Measurements from ENCODE around the gene RHBDF1.
A peak's percentile ranks its signal among the peaks of the same experiment; 100 is the strongest.

RHBDF1 gene

DNA sequence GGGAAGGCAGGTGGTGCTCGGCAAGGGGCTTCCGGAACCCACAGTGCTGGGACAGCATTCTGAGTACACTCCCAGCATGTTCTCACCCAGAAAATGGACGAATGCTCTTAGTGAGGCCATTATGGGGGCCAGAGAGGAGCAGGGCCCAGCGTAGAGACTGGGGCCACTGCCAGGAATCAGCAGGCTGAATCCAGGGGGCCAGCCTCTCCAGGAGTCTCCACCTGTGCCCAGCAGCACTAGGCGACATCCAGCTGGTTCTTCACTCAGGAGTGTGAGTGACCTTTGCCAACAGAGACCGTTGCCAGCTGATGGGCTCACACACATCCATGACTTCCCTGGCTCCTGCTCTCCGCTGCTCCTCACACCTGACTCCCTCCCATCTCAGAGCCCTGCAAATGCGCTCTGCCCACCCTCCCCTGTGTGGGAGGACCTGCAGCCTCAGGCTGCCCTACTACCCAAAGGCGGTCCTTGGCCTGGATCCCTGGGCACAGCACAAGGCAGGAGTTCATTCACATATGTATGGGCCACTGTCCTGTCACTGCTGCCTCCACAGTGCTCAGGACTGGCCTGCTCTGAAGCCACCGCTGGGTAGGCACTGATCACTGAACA is 5.1 kb downstream of the RHBDF1 start:
- H3K4me3 ChIP-seq (ENCODE audit: low read depth, low read length): no peak overlapping the region
- no peak for DNase-seq (ENCODE audit: low read depth)
- TF ChIP-seq CTCF (IDR thresholded peaks at IDR 0.05; ENCODE audit: insufficient read depth, low read depth, low read length, missing control alignments): no peak

DNA sequence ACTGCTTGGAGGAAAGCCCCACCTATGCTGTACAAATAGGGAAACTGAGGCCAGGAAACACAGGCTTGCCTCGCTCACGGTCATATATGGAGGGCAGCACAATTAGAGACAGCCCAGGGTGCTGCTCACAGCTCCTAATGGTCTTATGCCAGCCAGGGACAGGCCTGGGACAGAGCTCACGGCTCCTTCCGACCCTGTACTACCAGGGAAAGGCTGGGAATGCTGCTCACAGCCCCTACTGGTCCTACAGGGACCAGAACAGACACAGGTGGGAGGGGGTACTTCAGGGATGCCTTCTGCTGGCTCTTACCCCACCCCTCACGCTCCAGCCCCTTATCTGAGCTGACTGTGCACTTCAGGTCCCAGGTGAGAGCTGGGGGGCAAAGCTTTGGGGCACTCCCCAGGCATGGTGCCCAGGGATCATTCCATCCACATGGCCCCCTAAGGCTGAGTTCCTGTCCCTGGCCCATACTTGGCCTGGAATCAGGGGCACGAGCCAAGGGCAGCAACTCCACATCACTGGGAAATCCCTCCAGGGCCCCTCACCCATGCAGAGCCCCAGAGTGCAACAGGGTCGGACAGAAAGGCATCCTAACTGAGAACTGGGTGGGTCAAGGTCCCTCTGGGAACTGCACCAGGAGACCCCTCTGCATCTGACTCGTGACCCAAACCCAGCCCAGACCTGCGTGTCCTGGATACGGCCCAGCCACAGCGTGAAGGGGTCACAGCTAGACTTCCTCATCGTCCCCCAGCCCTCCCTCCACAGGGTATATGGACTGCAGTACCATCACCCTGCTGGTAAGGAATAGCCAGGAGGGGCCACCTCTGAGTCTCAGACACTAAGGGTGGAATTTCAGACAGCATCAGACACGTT is 5.9 kb downstream of the RHBDF1 start:
- H3K4me3 ChIP-seq (ENCODE audit: low read depth, low read length): no peak overlapping the region
- TF ChIP-seq CTCF (IDR thresholded peaks at IDR 0.05; ENCODE audit: insufficient read depth, low read depth, low read length, missing control alignments): no peak
- DNase-seq (ENCODE audit: low read depth): no peak

DNA sequence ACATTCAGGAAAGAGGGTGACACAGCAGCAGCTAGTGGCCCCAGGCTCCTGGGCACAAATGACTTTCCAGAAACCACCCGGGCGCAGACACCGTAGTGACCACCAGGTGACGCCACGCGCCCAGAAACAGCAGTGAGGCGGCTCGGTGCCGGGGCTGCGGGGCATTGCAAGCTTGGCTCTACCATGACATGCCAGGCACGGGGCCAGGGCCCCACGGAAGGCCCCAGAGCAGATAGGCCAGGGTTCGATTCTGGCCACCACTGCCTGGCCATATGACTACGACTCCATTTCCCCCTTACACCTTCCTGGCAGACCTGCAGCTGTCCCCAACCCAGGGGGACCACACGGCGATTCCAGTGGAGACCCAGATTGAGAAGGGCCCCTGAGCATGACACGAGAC is 6.7 kb downstream of the RHBDF1 start:
- peak; percentile 82 for DNase-seq (ENCODE audit: low read depth)
- H3K4me3 ChIP-seq (ENCODE audit: low read depth, low read length): no peak overlapping the region
- TF ChIP-seq CTCF (IDR thresholded peaks at IDR 0.05; ENCODE audit: insufficient read depth, low read depth, low read length, missing control alignments): peak; percentile 99

- no peak overlapping the region for H3K4me3 ChIP-seq (ENCODE audit: low read depth, low read length)
- no peak for TF ChIP-seq CTCF (IDR thresholded peaks at IDR 0.05; ENCODE audit: insufficient read depth, low read depth, low read length, missing control alignments)
- DNase-seq (ENCODE audit: low read depth): no peak
Measured at GRCh38 chr16:64914-65255, 7.5 kb downstream of the RHBDF1 start.

GRCh38 chr16:63998-64913 is 8.2 kb downstream of the RHBDF1 start:
- TF ChIP-seq CTCF (IDR thresholded peaks at IDR 0.05; ENCODE audit: insufficient read depth, low read depth, low read length, missing control alignments): no peak
- no peak for DNase-seq (ENCODE audit: low read depth)

DNA sequence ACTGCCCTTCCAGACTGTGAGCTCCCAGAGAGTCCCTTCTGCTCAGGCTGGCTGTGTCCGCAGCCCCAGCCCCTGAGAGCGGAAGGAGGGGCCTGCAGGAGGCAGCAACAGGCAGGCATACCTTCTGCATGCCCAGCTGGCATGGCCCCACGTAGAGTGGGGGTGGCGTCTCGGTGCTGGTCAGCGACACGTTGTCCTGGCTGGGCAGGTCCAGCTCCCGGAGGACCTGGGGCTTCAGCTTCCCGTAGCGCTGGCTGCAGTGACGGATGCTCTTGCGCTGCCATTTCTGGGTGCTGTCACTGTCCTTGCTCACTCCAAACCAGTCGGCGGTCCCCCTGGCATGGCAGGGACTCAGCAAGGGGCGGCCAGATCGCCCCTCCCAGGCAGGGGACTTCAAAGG is 9.0 kb downstream of the RHBDF1 start:
- no peak for TF ChIP-seq CTCF (IDR thresholded peaks at IDR 0.05; ENCODE audit: insufficient read depth, low read depth, low read length, missing control alignments)
- no peak overlapping the region for H3K4me3 ChIP-seq (ENCODE audit: low read depth, low read length)
- DNase-seq (ENCODE audit: low read depth): no peak

More at GRCh38 chr16:63998-64913, 8.2 kb downstream of the RHBDF1 start:
- H3K4me3 ChIP-seq (ENCODE audit: low read depth, low read length): no peak overlapping the region
